Adipocyte (in vitro differentiated cells): ENCODE measurements around the gene SLMAP.

ENCODE experiments used
- DNase-seq: peaks from one replicate; pipeline ENCODE4 v3.0.0-alpha.2; 2015; ENCODE audit warnings: low read depth
- H3K27me3 ChIP-seq: replicated peaks from 2 replicates; pipeline ENCODE4 v1.7.0; 2013; ENCODE audit warnings: mild to moderate bottlenecking, low read length, moderate library complexity; ENCODE audit not compliant: control insufficient read depth, insufficient read depth
- H3K36me3 ChIP-seq: 2 replicates; pipeline ENCODE4 v1.7.0; 2013; ENCODE audit warnings: low read length, mild to moderate bottlenecking, moderate library complexity; ENCODE audit not compliant: control insufficient read depth, insufficient read depth, severe bottlenecking
- H3K4me1 ChIP-seq: 2 replicates; pipeline ENCODE4 v1.7.0; 2013; ENCODE audit warnings: mild to moderate bottlenecking, low read length, moderate library complexity; ENCODE audit not compliant: control insufficient read depth, insufficient read depth
- H3K4me3 ChIP-seq: 2 replicates; pipeline ENCODE4 v1.7.0; 2013; ENCODE audit warnings: mild to moderate bottlenecking, low read length, moderate library complexity
- H3K9ac ChIP-seq: 2 replicates; pipeline ENCODE4 v1.7.0; 2013; ENCODE audit warnings: mild to moderate bottlenecking, low read length, moderate library complexity
- H3K9me3 ChIP-seq: 2 replicates; pipeline ENCODE4 v1.7.0; 2013; ENCODE audit warnings: mild to moderate bottlenecking, low read length, moderate library complexity; ENCODE audit not compliant: control insufficient read depth

Gene SLMAP

DNA sequence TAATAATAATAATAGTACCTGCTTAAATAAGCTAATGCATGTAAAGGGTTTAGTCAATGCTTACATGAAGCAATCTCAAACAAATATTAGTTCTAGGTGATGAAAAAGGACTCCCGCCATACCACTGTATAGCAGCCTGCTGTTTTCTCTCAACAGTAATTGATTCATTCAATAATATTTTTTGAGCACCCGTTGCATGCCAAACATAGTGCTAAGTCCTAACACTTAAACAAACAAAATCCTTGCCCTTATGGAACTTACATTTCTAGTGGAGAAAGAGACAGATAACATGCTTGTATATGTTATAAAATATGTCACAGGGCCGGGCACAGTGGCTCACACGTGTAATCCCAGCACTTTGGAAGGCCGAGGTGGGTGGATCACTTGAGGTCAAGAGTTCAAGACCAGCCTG, 190.9 kb downstream of the SLMAP start:
- DNase-seq, result no peak
- Histone ChIP-seq H3K9ac (no peak overlapping the region), H3K4me1 (peaks cover 53% of the 10 kb centered on the region), H3K4me3 (no peak overlapping the region), H3K27me3 (no peaks in the 10 kb centered on the region), H3K36me3 (no peaks in the 10 kb centered on the region), H3K9me3 (no peaks in the 10 kb centered on the region)

GRCh38 chr3:57948080-57948671, 192.1 kb downstream of the SLMAP start:
- H3K9me3 ChIP-seq, result no peaks in the 10 kb centered on the region
- no peaks in the 10 kb centered on the region for H3K36me3 ChIP-seq
- no peak for DNase-seq
- H3K27me3 ChIP-seq, result no peaks in the 10 kb centered on the region
- no peak overlapping the region for H3K9ac ChIP-seq
- peaks cover 49% of the 10 kb centered on the region for H3K4me1 ChIP-seq
- H3K4me3 ChIP-seq, result no peak overlapping the region

GRCh38 chr3:57948781-57949242, 192.7 kb downstream of the SLMAP start:
- Histone ChIP-seq H3K4me1 (peaks cover 43% of the 10 kb centered on the region), H3K36me3 (no peaks in the 10 kb centered on the region), H3K27me3 (no peaks in the 10 kb centered on the region), H3K9ac (no peak overlapping the region), H3K9me3 (no peaks in the 10 kb centered on the region), H3K4me3 (no peak overlapping the region)
- DNase-seq, result no peak

- H3K27me3 ChIP-seq, result no peaks in the 10 kb centered on the region
- H3K4me1 ChIP-seq, result peaks cover 38% of the 10 kb centered on the region
- DNase-seq, result no peak
- H3K36me3 ChIP-seq, result no peaks in the 10 kb centered on the region
- no peak overlapping the region for H3K4me3 ChIP-seq
- H3K9me3 ChIP-seq, result no peaks in the 10 kb centered on the region
- H3K9ac ChIP-seq, result no peak overlapping the region
These were observed 193.2 kb downstream of the SLMAP start for GRCh38 chr3:57949344-57949743.

DNA sequence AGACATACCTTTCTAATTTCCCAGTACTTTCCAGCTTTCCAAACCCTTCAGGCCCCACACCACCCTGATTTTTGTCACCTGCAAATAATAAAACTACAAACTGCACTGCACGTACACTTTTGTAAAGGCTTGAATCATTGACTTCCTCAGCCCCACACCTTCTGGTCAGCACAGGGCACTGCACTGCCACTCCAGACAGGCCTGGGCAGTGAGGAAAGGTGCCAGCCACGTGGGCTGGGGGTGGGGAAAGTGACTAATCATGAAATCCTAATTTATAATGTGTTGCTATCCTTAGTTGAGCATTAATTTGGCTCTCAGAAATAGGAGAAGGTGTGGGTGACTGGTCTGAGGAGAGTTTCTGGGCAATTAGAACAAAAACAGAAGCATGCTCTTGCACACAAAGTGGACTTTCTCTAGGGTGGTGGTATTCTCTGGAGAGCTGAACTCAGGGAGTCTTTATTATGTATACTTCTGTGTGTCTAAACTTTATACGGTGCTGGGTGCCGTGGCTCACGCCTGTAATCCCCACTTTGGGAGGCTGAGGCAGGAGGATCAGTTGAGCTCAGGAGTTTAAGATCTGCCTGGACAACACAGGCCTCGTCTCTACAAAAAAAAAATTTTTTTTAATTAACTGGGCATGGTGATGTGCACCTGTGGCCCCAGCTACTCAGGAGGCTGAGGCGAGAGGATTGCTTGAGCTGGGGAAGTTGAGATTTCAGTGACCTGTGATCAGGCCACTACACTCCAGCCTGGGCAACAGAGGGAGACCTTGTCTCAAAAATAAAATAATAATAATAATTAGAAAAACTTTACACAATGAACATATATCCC, 193.9 kb downstream of the SLMAP start:
- Histone ChIP-seq H3K36me3 (no peaks in the 10 kb centered on the region), H3K9ac (peak overlapping the region; percentile 85), H3K27me3 (no peaks in the 10 kb centered on the region), H3K9me3 (no peaks in the 10 kb centered on the region), H3K4me3 (no peak overlapping the region), H3K4me1 (peaks cover 33% of the 10 kb centered on the region)
- DNase-seq, result no peak

DNA sequence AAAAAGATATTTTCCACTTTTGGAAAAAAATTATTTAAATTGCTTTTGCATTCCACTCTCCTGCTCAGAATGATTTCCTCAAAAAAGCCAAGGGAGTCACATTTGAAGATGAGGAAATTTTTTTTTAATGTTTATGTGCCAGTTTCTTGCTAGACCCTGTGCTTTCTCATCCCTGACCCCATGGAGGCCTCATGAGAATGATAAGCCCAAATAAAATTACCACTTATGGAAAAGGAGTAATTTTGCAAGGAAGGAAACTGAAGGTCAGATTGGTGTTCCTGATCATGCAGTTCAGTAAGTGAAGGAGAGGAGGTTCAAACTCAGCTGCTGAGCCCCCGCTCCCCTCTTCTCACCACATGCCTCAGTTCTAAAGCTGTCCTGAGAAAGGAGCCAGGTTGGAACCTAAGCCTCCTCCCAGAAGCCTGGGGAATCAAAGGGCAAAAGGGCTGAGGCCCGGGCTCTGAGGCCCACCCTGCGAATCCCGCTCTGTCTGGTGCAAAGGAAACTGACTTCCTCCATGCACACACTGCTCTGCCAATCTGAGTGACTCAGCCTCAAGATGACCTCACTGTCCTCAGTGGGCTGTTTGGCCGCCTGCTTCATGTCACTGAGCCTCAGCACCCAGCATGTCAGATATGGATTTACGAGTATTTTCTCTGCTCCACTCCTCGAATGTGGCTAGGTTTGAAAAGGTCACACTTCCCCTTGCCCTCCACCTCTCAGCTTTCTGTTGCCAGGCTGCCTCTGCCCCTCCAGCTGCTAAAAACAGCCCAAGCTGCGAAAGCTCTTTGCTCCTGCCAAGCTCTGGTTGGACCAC, 195.2 kb downstream of the SLMAP start:
- H3K27me3 ChIP-seq, result no peaks in the 10 kb centered on the region
- no peaks in the 10 kb centered on the region for H3K9me3 ChIP-seq
- DNase-seq, result peak; percentile 82
- peaks cover 35% of the 10 kb centered on the region for H3K4me1 ChIP-seq
- H3K4me3 ChIP-seq, result peak overlapping the region; percentile 16
- H3K9ac ChIP-seq, result peak overlapping the region; percentile 85
- no peaks in the 10 kb centered on the region for H3K36me3 ChIP-seq

DNA sequence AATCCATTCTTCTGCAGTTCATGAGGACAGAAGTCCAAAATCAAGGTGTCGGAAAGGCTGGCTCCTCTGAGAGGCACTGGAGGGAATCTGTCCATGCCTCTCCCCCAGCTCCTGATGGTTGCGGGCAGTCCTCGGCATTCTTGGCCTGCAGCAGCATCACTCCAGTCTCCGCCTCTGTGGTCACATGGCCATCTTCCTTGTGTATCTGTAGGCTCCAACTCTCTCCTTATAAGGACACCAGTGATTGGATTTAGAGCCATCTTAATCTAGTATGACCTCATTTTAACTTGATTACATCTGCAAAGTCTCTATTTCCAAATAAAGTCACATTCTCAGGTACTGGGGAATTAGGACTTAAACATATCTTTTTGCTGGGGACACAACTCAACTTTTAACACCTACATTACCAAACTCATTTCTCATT, 196.1 kb downstream of the SLMAP start:
- peak; percentile 28 for DNase-seq
- H3K9me3 ChIP-seq, result no peaks in the 10 kb centered on the region
- H3K36me3 ChIP-seq, result no peaks in the 10 kb centered on the region
- H3K27me3 ChIP-seq, result no peaks in the 10 kb centered on the region
- peaks cover 43% of the 10 kb centered on the region for H3K4me1 ChIP-seq
- peak overlapping the region; percentile 85 for H3K9ac ChIP-seq
- H3K4me3 ChIP-seq, result no peak overlapping the region

GRCh38 chr3:57952651-57953050, 196.5 kb downstream of the SLMAP start:
- Histone ChIP-seq H3K9ac (no peak overlapping the region), H3K27me3 (no peaks in the 10 kb centered on the region), H3K4me3 (no peak overlapping the region), H3K36me3 (no peaks in the 10 kb centered on the region), H3K4me1 (peaks cover 43% of the 10 kb centered on the region), H3K9me3 (no peaks in the 10 kb centered on the region)
- no peak for DNase-seq

- H3K27me3 ChIP-seq, result no peaks in the 10 kb centered on the region
- DNase-seq, result no peak
- no peaks in the 10 kb centered on the region for H3K36me3 ChIP-seq
- H3K9me3 ChIP-seq, result no peaks in the 10 kb centered on the region
- H3K4me1 ChIP-seq, result peaks cover 44% of the 10 kb centered on the region
- H3K9ac ChIP-seq, result no peak overlapping the region
- no peak overlapping the region for H3K4me3 ChIP-seq
These were observed 197.5 kb downstream of the SLMAP start for GRCh38 chr3:57953576-57953975.

DNA sequence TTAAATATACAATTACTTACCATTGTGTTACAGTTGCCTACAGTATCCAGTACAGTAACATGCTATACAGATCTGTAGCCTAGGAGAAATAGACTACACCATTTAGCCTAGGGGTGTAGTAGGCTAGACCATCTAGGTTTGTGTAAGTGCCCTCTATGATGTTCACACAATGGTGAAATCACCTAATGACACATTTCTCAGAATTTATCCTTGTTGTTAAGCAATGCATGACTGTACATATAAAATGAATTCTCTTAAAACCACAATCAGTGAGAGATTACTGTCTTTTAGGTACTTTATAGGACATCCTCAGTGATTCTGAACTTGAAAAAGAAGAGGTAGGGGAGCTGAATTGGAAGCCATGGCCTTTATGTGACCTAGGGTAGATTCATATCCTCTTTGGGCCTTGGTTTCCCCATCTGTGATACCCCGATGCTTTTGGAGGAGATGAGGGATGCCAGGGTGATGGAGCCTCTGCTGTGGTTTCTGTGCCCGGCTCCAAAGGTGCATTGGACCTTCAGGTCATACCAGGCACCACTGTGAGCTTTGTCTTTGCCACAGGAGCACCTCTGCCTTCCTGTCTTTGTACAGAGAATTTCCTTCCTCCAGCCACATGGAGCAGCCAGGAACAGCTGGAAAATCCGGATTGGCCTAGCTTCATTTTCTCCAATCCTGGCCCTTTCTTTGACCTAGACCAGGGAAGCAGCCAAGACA, 200.2 kb downstream of the SLMAP start:
- no peak overlapping the region for H3K9ac ChIP-seq
- H3K27me3 ChIP-seq, result no peaks in the 10 kb centered on the region
- peaks cover 45% of the 10 kb centered on the region for H3K4me1 ChIP-seq
- DNase-seq, result peak; percentile 66
- H3K4me3 ChIP-seq, result no peak overlapping the region
- no peaks in the 10 kb centered on the region for H3K9me3 ChIP-seq
- no peaks in the 10 kb centered on the region for H3K36me3 ChIP-seq

DNA sequence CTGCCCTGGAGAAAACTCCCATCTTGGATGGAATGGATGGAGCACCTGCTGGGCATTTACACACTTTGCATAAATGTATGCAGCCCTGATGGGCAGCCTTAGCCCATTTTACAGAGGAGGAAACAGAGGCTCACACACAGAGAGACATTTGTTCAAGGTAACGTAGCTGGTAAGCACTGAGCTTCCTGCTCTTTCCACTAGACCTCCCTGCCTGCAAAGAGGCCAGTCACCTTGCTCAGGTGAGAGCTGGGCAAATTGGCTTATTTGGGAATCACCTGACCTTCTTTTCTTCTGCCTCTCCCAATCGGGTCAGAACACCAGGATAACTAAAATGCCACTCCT, 200.7 kb downstream of the SLMAP start:
- no peak for DNase-seq
- Histone ChIP-seq H3K27me3 (no peaks in the 10 kb centered on the region), H3K4me3 (no peak overlapping the region), H3K36me3 (no peaks in the 10 kb centered on the region), H3K4me1 (peaks cover 39% of the 10 kb centered on the region), H3K9me3 (no peaks in the 10 kb centered on the region), H3K9ac (no peak overlapping the region)
